ENCODE measurements around the gene CACNA1C.

CACNA1C gene

DNA sequence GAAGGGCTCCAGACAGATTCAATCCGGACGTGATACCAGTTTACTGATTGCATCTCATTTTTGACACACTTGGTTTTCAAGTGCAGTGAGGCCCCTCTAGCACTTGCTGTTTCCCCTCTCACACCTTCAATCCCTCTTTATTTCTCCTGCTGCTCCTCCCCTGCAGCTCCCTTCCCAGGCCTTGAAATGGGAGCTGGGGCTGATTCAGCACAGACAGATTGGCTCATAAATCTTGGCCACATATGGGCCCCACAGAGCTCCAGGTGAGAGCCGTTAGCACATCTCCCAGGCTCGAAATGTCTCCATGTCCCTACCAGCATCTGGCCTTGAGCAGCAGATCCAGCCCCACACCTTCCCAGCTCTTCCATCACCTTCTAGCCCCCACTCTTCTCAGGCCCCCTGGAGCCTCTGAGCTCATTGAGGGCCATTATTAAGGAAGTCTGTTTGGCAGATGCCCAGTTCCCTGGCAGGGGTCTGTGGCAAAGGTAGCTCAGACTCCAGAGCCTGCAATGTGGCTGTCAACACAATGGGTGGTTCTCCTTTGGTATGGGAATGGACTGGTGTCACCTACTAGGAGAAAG is 521.7 kb downstream of the CACNA1C start:
- no peak for DNase-seq

DNA sequence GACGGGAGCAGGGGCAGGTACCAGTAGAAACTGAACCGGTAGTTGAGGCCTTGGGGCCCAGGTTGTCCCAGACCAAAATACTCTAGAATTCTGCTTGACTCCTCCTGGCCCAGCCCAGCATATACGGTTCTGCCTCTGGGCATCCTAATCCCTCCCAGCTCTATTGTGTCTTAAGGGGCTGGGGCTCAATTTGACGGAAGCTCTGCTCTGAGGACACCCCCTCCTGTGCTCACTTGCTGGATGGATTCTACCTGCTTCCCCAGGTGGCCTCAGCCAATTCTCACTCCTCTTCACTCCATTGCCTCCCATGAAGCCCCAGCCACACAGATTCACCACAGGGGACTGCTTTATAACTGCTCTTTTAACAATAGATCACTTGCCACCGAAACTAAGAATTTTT is 522.5 kb downstream of the CACNA1C start:
- no peak for DNase-seq

DNA sequence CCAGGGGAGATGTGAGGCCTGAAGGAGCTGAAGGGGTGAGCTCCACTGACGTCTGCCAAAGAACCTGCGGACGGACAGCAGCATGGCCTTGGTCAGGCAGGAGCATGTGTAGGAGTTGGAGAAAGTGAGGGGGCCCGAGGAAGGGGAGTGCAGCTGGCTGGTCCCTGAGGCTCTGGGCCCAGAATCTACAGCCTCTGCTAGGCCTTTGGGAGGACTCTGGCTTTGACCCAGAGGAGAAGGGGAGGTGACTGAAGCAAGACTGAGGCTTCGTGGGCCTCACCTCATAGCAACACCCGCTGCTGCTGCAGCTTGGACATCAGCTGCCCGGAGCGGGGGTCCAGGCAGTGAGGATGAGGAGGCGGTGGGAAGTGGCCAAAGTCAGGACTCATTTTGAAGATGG is 525.4 kb downstream of the CACNA1C start:
- DNase-seq: no peak

DNA sequence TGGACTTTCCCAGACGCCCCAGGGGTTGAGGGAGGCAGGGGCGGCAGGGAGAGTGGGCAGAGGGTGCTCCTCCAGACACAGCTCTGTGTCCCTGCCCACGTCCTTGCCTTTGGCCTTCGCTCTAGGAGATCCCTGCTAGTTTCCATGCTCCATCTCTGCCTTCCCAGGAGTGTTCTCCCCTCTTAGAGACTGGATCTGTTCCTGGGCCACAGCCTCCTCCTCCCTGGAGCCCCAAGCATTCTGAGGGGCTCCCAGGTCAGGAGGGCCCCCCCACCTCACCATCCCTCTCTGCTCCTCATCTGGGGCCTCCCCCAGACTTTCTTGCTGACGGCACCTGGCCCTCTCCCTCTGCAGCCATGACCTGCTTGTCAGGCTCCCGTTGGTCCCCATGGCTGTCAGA is 526.0 kb downstream of the CACNA1C start:
- no peak for DNase-seq

DNA sequence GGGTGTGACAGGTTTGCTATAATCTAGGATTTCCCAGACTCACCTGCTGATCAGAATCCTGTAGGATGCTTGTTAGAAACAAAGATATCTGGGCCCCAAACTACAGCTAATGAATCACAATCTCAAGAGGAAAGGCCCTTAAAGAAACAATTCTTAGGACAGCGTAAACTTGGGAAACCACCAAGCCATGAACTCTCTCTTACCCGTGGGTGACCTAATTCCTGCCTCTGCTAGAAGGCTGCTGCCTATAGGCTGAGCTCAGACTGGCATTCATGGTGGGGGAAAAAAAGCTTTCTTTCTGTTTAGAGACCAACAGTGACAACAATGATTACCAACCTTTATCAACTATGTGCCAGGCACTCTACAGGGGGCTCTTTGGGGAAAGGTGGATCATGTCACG is 528.0 kb downstream of the CACNA1C start:
- no peak for DNase-seq

DNA sequence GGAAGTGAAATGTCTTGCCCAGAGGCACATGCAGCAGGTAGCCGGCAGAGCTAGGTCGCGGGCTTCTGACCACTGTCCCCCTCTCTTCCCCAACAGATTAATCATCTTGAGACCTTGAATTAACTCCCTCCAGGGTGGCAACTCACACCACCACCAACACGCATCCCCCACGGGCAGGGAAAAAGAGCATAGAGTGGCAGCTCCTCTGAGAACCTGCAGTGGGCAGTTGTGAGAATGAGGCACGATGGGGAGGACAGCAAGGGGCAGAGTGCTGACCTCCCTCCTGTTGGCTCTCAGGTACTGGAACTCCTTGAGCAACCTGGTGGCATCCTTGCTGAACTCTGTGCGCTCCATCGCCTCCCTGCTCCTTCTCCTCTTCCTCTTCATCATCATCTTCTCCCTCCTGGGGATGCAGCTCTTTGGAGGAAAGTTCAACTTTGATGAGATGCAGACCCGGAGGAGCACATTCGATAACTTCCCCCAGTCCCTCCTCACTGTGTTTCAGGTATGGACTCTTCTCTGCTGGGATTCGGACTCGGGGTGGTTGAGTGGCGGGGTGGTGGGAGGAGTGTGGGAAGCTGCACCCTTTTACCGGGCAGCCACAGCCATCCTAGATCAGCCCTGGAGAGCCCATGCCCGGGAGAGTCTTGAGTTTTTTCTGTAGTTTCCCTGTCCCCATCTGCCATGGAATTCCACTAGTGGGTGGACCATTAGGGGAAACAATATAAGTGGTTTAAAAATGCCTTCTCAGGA is 528.7 kb downstream of the CACNA1C start:
- DNase-seq: no peak

DNA sequence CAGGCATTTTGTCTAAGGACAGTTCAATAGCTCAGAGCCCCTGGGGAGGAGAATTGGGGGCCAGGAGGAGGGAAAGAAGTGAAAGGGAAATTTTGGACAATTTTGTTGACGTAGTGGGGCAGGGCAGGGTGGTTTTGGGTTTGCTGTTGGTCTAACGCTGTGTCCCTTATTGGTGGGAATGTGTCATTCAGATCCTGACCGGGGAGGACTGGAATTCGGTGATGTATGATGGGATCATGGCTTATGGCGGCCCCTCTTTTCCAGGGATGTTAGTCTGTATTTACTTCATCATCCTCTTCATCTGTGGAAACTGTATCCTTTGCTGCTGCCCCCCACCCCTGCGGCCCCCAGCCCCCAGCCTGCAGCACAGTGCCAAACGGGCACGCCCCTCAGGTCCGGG is 529.8 kb downstream of the CACNA1C start:
- DNase-seq: no peak

DNA sequence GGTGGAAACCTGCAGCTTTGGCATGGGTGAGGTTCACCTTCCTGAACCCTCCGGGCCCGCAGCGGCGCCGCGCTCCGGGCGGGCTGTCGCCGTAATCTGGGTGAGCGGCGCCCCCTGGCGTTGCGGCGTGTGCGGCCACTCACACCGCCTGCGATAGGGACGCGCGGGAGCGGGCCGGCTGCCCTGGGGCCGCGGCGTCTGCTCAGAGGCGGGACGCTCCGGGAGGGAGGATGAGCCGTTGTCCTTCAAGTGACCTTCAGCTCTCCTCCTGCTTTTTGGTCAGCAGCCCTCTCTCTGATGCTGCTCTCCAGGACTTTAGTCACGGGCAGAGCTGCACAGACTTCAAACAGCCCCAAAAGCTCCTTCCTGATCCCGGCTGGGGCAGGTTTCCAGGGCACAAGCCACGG is 530.3 kb downstream of the CACNA1C start:
- no peak for DNase-seq

DNA sequence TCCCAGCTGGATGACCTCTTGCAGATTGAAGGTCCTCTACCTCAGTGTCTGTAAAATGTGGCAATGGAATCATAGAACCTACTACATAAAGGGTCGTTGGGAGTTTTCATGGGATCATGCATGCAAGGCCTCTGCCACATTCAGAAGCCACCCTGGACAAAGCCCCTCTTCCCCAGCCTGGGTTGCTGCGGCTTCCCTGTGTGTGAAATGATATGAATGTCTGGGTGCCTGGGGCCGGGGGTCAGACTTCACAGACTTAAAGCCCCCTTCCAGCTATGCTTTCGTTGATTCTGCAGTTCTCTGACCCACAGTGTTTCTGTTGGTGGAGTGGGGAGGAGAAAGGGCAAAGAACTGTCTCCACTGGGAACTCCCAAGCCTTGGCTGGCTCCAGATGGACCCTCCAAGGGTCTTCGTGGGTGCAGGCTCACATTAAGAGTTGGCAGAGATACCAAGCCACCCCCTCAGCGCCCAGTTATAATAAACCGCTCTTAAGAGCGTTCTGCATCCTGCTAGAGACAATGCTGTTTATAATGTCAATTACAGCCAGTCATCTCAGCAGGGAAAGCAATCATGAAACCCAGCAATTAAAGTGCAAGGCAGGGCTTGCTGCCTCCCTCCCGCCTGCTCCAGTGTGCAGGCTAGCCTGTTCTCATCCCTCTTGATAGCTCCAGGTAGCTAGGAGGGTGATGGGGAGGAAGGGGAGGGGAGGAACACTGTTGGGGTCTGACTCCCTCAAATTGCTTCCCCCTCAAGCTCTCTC is 531.0 kb downstream of the CACNA1C start:
- no peak for DNase-seq

DNA sequence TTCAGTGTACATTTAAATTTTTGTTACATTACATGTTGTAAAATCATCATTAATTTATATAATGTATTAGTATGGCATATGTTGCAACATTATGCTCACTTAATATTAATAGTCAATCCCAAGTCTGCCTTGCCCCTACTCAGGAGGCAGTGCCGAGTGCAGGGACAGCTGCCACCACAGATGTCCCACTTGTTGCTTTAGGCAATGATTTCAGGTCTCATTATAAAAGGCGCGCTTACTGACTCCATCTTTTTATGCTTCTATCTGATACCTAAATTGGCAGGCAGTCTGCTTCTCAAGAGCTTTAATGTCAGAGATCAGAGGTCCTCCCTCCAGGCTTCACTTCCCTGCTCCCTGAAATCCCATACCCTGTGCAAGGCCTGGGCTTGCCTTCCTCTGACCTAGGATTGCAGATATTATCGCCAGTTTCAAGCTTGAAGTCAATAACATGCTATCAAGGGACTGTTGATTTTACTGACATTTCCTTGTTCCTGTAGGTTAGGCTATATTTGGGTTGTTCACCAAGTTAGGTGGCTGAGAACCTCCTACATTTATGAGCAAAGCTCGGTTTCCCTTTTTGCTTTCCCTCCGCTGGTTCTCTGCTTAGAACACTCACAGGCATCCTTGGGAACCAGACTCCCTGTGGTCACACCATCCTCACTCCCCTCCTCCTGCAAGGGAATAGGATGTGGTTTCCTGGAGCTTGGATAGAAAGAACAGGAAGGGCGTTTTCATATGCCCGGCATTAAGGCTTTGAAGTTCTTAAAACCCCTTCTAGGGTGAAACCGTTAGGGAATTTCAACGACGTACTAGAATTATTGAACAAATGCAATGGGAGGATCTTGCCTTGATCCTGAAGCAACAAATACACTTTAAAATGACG is 533.6 kb downstream of the CACNA1C start:
- DNase-seq: no peak

DNA sequence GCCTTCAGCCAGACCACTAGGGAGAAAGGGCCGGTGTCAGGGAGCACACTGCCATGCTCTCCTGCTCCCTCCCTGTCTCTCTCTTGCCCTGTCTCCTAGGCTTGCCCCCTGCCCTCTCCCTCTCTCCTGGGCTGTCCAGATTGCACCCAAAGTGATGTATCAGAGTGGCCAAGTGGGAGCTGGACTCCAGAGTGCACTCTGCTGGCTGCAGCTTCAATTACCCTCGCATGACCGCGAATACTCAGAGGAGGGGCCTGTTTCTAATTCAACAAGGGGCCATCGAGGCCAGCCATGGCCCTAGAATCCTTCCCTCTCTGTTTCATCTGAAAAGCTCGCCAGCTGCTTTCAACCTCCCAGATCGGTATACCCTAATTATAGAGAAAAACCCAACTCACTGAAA is 535.6 kb downstream of the CACNA1C start:
- DNase-seq: no peak

DNA sequence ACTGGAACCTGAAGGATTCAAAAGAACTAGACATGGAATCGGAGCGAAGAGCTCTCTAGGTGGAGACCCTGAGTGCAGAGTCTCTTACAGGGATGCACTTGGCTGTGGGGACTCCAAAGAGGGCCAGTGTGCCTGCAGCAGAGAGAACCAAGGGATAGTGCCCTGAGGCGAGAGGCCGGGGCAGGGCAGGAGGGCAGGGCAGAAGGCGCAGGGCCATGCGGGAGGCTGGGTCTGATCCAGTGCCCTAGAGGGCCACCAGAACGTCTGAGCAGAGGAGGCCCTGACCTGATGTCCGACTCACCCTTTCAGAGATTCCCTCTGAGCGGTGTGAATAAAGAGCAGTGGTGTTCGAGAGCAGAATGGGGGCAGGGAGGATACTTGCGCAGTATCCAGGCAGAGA is 536.6 kb downstream of the CACNA1C start:
- no peak for DNase-seq

DNA sequence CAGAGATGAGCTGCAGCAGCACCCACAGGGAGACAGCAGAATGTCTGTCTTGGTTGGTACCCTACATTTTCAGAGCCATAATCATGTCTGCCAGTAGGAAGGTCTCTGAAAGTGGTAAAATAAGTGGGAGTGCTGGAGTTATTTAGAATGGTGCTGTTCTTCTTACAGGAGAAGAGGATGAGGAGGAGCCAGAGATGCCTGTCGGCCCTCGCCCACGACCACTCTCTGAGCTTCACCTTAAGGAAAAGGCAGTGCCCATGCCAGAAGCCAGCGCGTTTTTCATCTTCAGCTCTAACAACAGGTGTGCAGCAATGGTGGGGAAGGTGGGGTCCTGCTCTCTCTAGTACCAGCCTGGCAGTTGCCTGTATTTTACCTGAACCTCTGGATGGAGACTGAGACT is 540.3 kb downstream of the CACNA1C start:
- no peak for DNase-seq

DNA sequence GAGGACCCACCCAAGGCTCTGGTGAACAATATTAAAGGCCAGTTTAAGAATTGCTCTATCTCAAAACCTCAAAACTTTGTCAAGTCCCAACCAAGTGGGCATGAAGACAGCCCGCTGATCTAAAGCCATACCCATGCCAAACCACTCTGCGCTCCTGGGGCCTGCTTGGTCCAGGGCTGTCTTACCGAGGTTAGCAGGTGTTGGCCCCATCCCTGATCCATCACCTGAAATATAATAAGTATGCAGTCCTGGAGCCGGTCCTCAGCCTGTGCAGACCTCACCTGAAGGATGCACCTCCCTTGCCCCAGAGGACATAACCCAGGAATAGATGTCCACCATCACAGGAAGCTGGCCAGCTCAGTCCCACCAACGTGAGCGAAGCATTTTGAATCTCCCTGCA is 543.7 kb downstream of the CACNA1C start:
- DNase-seq: no peak

DNA sequence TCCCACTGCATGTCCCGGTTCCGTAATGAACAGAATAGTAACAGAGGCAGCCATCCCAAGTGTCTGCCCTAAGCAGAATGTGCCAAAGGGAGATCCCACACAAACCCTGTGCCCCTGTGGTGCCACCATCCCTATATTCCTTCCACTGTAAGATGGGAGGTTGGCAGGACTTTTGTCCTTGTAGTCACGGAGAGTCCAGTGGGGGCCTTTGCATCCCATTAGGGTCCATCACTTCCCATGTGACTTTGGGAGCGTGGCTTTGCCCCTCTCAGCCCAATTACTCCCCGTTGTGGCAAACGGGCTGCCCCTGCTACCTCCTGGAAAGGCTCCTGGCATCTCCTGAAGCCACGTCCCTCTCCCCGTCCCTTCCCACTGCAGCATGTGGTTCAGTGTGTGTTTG is 552.5 kb downstream of the CACNA1C start:
- no peak for DNase-seq

DNA sequence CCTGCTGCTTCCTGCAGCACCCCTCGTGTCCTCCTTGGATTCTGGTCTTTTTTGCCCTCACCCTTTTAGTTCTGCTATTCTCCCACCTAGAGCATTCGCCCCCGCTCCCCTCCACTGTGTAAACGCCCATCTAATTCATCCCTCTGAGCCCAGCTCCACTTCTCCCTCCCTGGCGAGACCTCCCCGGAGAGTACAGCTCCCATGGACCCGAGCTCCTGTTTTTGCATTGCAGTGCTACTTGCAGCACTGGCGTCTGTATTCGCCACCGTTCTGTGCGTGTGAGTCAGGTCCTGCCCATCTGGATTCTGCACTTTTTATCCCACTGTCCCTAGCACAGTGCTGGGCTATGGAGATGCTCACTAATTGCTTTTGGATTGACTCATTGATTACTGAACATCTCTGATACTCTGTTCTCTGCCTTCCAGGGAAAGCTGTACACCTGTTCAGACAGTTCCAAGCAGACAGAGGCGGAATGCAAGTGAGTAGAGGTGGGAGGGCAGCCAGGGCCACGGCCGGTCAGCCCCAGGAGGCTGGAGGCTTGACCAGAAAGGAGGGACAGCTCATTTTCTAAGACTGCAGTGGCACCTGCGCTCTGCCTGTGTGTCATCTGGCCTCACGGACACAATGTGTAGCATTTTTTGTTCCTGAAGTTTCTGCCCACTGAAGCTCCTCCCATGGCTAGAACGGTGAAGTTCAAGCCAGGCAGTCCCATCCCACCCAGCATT is 553.6 kb downstream of the CACNA1C start:
- no peak for DNase-seq

DNA sequence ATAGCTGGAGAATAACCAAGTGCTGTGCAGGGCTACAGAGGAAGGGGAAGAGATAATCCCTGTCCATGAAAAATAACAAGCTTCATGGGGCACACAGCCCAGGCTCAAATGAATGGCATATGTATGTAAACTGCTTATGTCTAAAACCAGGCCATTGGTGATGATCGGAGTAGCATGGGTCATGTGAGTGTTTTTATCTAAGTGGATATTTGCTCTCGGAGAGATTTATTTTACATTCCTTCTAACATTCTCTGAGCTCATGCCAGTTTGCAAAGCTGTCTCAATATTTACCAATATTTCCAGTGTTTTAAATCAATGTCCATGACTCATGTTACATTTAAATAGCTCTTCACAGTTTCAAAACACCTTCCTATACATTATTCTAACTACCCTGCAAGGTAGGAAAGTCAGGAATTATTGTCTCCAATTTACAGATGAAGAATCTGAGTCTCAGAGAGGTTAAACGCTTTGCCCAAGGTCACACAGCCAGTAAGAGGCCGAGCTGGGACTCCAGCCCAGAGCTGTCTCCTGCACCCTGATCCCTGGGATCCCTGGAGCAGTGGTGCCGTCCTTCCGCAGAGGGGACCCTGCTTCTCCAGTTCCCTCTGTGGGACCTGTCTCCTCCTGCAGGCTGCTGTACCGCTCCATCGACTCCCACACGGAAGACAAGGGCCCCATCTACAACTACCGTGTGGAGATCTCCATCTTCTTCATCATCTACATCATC is 555.3 kb downstream of the CACNA1C start:
- no peak for DNase-seq

DNA sequence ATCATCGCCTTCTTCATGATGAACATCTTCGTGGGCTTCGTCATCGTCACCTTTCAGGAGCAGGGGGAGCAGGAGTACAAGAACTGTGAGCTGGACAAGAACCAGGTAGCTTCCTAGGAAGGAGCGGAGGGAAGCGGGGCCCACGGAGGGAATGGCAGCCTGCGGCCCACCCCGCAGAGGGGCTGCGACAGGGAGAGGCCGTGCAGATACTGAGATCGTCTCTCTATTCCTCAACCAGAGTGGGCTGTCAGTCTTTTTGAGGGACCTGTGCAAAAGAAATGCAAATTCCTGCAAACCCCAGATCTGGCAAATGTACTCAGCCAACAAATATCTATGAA is 555.8 kb downstream of the CACNA1C start:
- no peak for DNase-seq

DNA sequence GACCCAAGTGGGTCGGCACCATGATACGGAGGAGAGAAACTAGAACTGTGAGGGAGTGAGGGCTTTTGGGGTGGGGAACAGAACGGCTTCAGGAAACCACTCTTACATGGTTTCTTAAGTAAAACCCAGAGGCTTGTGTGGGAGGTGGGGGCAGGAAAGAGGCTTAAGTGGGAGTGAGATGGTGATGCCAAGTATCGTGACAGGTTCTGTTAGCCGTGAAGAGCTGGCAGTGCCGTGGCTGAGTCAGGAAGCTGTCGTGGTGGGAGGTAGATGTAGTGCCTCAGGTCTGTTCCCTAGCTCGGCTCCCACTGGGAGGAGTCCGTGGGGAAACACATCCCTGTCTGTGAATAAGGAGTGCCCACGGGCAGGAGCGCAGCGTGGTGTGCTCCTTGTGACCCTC is 556.2 kb downstream of the CACNA1C start:
- DNase-seq: no peak

DNA sequence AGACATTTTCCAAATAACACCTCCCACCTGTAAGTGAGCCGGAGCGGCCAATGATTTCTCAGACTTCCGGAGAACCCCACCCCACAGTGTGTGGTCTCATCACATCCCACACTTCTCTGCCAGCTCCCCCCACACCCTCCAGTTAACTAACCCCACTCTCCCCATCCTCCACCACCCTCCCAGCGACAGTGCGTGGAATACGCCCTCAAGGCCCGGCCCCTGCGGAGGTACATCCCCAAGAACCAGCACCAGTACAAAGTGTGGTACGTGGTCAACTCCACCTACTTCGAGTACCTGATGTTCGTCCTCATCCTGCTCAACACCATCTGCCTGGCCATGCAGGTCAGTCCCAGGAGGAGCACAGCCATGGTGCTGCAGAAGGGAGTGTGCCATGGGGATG is 557.6 kb downstream of the CACNA1C start:
- DNase-seq: no peak

DNA sequence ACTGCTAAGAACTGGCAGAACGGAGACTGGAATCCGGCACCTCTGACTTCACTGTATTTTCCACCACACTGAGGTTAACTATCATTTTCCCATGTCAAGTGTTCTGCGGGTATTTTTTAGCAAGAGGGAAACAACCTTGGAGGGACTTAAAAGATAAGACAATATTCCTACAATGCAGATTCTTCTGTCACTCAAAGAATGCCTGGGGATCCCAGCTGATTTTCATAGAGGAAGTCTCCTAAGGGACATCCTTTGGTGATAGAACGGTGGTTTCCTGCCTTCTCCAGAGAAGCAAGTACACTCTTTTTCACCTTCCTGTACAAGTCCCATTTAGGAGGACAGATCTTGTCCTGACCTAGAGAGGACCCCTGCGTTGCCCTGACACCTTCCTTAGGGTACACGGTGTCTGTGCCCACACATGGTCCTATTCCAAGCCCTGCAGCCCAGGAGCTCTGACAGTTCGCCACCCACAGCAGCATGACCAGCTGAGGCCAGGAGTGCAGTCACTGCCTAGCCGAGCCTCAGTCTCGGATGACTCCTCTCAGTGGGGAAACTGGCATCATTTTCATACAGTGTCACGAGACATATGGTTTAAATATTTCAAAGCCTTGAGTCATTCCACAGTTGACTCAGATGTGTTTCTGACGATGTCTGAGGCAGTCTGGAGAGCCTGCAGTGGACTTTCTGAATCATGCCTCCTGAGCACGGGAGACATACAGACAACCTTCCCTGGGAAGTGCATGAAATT is 560.7 kb downstream of the CACNA1C start:
- DNase-seq: no peak

Data from activated gamma-delta T cell (primary cell).